AG09319 (cell line): Measurements from ENCODE around the gene FAM174C.

Experiments used
- DNase-seq: peaks from one replicate; pipeline ENCODE4 v3.0.0-alpha.2; 2010; ENCODE audit warnings: low read depth; ENCODE audit errors: extremely low read depth
- CTCF ChIP-seq: IDR thresholded peaks from 2 replicates; pipeline ENCODE4 v1.5.1; 2011; ENCODE audit warnings: low read depth, mild to moderate bottlenecking, inconsistent platforms, low read length, moderate library complexity

The FAM174C gene

GRCh38 chr19:1282588-1283206, 7.4 kb downstream of the FAM174C start:
- TF ChIP-seq CTCF = no peak

GRCh38 chr19:1283207-1283916, 8.0 kb downstream of the FAM174C start:
- no peak for TF ChIP-seq CTCF
- no peak for DNase-seq

More at GRCh38 chr19:1282588-1283206, 7.4 kb downstream of the FAM174C start:
- no peak for DNase-seq

- no peak for TF ChIP-seq CTCF
- no peak for DNase-seq
Measured at GRCh38 chr19:1283917-1284292, 8.6 kb downstream of the FAM174C start.

GRCh38 chr19:1284293-1284978, 9.1 kb downstream of the FAM174C start:
- TF ChIP-seq CTCF = no peak
- no peak for DNase-seq

- no peak for TF ChIP-seq CTCF
- DNase-seq = no peak
Measured at GRCh38 chr19:1284979-1285736, 9.8 kb downstream of the FAM174C start.

- TF ChIP-seq CTCF = no peak
- no peak for DNase-seq
Measured at GRCh38 chr19:1285737-1286360, 10.5 kb downstream of the FAM174C start, which contains the start of gene EFNA2. EFNA2 (plus strand) TSS chr19:1285873; CDS start chr19:1286169, 296 bp downstream.
